ENCODE measurements around the gene SPTSSA. TPM values are rescaled to one million over a fixed set of nuclear protein-coding genes. Genes with fewer than 3 reads are reported as not detected.
A peak's percentile ranks its signal among the peaks of the same experiment; 100 is the strongest.

SPTSSA gene
- total RNA-seq, 1 donor from 2014 or later: 14.9 TPM

DNA sequence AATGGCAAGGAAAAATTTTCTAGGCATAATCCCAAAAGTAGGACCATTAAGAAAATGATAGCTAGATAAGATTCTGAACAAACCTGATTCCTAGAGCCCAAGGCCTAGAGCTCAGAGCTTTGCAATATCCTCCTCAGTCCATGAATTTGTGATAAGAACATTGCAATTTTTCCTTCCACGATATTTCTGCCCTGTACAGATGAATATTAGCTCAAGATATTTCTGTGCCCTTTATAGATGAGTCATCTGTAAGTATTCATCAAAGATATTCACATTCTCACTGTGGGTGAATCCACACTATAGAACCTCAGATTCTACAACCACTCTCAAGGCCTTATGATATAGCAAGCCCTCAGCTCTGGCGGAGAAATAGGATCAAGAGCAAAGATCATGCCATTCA, 40.0 kb upstream of the SPTSSA start:
- H3K36me3 Mint-ChIP-seq: no peaks in the 10 kb centered on the region
- DNase-seq (ENCODE audit: extremely low spot score, unreplicated experiment): no peak
- H3K27ac Mint-ChIP-seq: no peak overlapping the region
- H3K27me3 Mint-ChIP-seq: peaks cover 3% of the 10 kb centered on the region
- TF ChIP-seq, protein P1, sequence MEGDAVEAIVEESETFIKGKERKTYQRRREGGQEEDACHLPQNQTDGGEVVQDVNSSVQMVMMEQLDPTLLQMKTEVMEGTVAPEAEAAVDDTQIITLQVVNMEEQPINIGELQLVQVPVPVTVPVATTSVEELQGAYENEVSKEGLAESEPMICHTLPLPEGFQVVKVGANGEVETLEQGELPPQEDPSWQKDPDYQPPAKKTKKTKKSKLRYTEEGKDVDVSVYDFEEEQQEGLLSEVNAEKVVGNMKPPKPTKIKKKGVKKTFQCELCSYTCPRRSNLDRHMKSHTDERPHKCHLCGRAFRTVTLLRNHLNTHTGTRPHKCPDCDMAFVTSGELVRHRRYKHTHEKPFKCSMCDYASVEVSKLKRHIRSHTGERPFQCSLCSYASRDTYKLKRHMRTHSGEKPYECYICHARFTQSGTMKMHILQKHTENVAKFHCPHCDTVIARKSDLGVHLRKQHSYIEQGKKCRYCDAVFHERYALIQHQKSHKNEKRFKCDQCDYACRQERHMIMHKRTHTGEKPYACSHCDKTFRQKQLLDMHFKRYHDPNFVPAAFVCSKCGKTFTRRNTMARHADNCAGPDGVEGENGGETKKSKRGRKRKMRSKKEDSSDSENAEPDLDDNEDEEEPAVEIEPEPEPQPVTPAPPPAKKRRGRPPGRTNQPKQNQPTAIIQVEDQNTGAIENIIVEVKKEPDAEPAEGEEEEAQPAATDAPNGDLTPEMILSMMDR (conservative IDR thresholded peaks at IDR 0.05): no peak
- peaks cover 15% of the 10 kb centered on the region for H3K4me1 Mint-ChIP-seq (ENCODE audit: unreplicated experiment)
- H3K9me3 Mint-ChIP-seq: no peaks in the 10 kb centered on the region
- H3K4me3 Mint-ChIP-seq: no peak overlapping the region

DNA sequence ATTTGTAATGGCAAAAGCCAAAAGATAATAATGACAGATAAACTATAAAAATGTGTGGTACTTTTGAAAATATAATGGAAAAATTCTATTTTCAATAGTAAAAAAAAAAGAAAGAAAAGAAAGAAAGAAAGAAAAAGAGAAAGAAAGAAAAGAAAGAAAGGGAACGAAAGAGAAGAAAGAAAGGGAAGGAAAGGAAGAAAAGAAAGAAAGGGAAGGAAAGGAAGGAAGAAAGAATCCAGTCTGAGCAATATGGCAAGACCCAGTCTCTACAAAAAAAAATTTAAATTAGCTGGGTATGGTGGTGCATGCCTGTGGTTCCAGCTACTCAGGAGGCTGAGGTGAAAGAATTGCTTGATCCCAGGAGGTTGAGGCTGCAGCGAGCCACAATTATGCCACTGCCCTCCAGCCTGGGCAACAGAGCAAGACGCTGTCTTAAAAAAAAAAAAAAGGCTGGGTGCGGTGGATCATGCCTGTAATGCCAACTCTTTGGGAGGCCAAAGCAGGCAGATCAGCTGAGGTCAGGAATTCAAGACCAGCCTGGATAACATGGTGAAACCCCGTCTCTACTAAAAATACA, 39.1 kb upstream of the SPTSSA start:
- Mint-ChIP-seq H3K4me3 (no peak overlapping the region), H3K9me3 (no peaks in the 10 kb centered on the region), H3K27me3 (peaks cover 3% of the 10 kb centered on the region), H3K4me1 (ENCODE audit: unreplicated experiment) (peaks cover 16% of the 10 kb centered on the region), H3K27ac (no peak overlapping the region), H3K36me3 (no peaks in the 10 kb centered on the region)
- TF ChIP-seq, protein P1 (conservative IDR thresholded peaks at IDR 0.05): no peak
- no peak for DNase-seq (ENCODE audit: extremely low spot score, unreplicated experiment)

DNA sequence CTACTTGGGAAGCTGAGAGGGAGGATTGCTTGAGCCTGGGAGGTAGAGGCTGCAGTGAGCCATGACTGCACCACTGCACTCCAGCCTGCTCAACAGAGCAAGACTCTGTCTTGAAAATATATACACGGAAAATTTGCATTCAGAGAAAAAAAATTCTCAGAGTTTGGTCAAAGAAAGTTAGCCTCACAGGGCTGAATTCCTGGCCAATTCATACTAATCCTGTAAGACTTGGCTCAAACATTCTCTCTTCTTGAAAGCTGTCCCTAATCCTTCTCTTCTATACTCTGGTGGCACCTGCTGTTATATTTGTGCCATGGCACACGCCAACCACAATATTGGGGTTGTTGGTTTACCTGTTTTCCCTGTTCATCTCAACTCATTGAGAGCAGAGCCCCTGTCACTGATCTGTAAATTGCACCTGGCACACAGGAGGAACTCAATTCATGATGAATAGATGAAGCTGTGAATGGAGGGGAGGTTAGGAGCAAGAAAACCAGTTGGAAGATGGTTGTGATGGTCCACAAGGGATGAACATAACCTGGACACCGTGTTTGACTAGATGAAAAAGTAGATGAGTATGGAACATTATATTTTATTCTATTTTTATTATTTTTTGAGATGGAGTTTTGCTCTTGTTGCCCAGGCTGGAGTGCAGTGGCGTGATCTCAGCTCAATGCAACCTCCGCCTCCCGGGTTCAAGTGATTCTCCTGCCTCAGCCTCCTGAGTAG, 36.8 kb upstream of the SPTSSA start:
- Mint-ChIP-seq H3K4me3 (no peak overlapping the region), H3K27me3 (peaks cover 3% of the 10 kb centered on the region), H3K27ac (no peak overlapping the region), H3K36me3 (no peaks in the 10 kb centered on the region), H3K9me3 (no peaks in the 10 kb centered on the region), H3K4me1 (ENCODE audit: unreplicated experiment) (peaks cover 16% of the 10 kb centered on the region)
- no peak for DNase-seq (ENCODE audit: extremely low spot score, unreplicated experiment)
- TF ChIP-seq, protein P1 (conservative IDR thresholded peaks at IDR 0.05): peak; percentile 37

DNA sequence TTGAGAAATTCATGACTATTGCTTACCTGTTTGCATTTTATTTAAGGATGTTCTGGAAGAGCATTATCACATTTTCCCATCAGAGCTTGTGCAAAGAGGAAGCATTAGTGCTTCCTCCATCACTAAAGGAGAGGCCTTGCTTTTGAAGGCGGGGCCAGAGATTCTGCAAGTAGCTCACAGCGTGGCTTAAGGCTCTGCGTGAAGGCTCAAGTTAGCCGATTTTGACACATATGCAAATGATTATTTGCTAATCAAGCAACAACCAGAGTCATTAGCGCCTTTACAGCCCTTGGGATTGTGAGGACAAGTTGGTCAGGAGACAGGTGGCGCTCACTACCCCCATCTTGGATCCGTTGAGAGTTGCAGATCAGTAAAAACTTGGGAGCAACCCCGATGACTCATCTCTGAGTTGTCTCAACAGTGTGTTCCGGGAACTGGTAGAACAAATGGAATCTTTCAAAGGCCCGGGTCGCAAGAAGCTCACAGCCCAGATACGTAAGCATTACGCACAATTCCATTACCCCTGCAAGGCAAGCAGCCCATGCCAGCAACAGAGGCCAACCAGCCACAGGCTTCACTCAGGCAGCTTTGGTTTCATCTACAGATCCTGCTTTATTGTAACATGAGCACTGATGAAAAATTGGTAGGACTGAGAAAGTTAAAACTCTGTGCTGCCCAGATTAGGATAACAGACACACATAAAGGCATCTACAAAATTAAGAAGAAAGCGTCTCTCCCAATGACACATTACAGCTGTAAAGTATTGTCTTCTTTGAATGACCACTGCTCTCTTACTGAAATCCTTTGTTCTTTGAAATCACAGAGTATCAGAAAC, 34.9 kb upstream of the SPTSSA start:
- peaks cover 11% of the 10 kb centered on the region for H3K4me1 Mint-ChIP-seq (ENCODE audit: unreplicated experiment)
- peaks cover 3% of the 10 kb centered on the region for H3K27me3 Mint-ChIP-seq
- H3K9me3 Mint-ChIP-seq: no peaks in the 10 kb centered on the region
- peak overlapping the region; percentile 17 for H3K4me3 Mint-ChIP-seq
- H3K27ac Mint-ChIP-seq: peak overlapping the region; percentile 74
- TF ChIP-seq, protein P1 (conservative IDR thresholded peaks at IDR 0.05): no peak
- no peaks in the 10 kb centered on the region for H3K36me3 Mint-ChIP-seq
- DNase-seq (ENCODE audit: extremely low spot score, unreplicated experiment): no peak

DNA sequence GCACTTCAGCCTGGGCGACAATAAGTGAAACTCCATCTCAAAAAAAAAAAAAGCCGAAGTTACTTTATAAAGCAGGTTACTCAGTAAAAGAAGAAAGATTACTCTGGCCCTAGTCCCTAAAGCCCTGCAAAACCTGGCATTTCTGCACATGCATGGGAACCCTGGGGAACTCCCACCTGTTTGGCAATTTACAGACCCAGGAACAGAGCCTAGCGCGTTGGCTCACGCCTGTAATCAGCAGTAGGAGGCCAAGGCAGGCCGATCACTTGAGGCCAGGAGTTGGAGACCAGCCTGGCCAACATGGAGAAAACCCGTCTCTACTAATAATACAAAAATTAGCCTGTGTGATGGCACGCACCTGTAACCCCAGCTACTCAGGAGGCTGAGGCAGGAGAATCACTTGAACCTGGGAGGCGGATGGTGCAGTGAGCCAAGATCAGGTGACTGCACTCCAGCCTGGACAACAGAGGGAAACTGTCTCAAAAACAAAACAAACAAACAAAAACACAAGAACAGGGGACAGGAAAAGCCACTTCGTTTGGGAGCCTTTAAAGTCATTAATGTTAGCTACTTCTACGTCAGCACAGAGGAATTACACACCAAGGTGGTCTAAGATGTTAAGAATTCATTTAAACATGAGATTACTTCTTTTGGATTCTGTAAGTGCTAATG, 34.1 kb upstream of the SPTSSA start:
- H3K36me3 Mint-ChIP-seq: no peaks in the 10 kb centered on the region
- H3K27ac Mint-ChIP-seq: peak overlapping the region; percentile 74
- H3K4me3 Mint-ChIP-seq: no peak overlapping the region
- no peak for DNase-seq (ENCODE audit: extremely low spot score, unreplicated experiment)
- H3K4me1 Mint-ChIP-seq (ENCODE audit: unreplicated experiment): peaks cover 11% of the 10 kb centered on the region
- TF ChIP-seq, protein P1 (conservative IDR thresholded peaks at IDR 0.05): no peak
- peaks cover 3% of the 10 kb centered on the region for H3K27me3 Mint-ChIP-seq
- peaks cover 2% of the 10 kb centered on the region for H3K9me3 Mint-ChIP-seq

All from type B pancreatic cell (in vitro differentiated cells).